Bronchial epithelial cell (primary cell): ENCODE data around the gene KCNC1. TPM values are rescaled to one million over a fixed set of nuclear protein-coding genes. Genes with fewer than 3 reads are reported as not detected.
A peak's percentile ranks its signal among the peaks of the same experiment; 100 is the strongest.

Experiments used
- DNase-seq: peaks from one replicate; pipeline ENCODE4 v3.0.0-alpha.2; 2010; ENCODE audit warnings: low read depth
- FAIRE-seq: peaks from 2 replicates; lab custom pipeline; 2011; peaks lifted over from hg19 to GRCh38; lab: Jason Lieb, UNC
- H3K27me3 ChIP-seq: 2 replicates; pipeline ENCODE4 v1.5.1; 2011; ENCODE audit warnings: low read length; ENCODE audit not compliant: control insufficient read depth, insufficient read depth
- H3K36me3 ChIP-seq: 2 replicates; pipeline ENCODE4 v1.5.1; 2011; ENCODE audit warnings: low read length; ENCODE audit not compliant: control insufficient read depth, insufficient read depth
- H3K4me3 ChIP-seq: 2 replicates; pipeline ENCODE4 v1.5.1; 2011; ENCODE audit warnings: mild to moderate bottlenecking, low read depth, low read length, control low read depth
- CTCF ChIP-seq: IDR thresholded peaks from 2 replicates; pipeline ENCODE4 v1.5.1; 2011; ENCODE audit warnings: mild to moderate bottlenecking, moderate library complexity, low read length, control low read depth, inconsistent platforms; ENCODE audit not compliant: insufficient read depth, severe bottlenecking
- total RNA-seq: library from RNA; depleted of rRNA; stranded (reverse); fragments of >200 nt; gene quantifications from 2 replicates; pipeline ENCODE4 v1.2.1, GENCODE V29; 2014

KCNC1 gene
- total RNA-seq, 1 donor from 2014 or later = not detected

- FAIRE-seq (no peak), DNase-seq (no peak)
- Histone ChIP-seq H3K36me3 (no peaks in the 10 kb centered on the region), H3K27me3 (peaks cover 31% of the 10 kb centered on the region), H3K4me3 (no peak overlapping the region)
- TF ChIP-seq CTCF = no peak
These were observed 41.6 kb upstream of the KCNC1 start for GRCh38 chr11:17692931-17693330.

- no peak overlapping the region for H3K4me3 ChIP-seq
- no peaks in the 10 kb centered on the region for H3K36me3 ChIP-seq
- FAIRE-seq (peak; percentile 32), DNase-seq (no peak)
- no peak for TF ChIP-seq CTCF
- peaks cover 31% of the 10 kb centered on the region for H3K27me3 ChIP-seq
These were observed 41.0 kb upstream of the KCNC1 start for GRCh38 chr11:17693531-17693930.

- no peaks in the 10 kb centered on the region for H3K36me3 ChIP-seq
- TF ChIP-seq CTCF = no peak
- H3K4me3 ChIP-seq = no peak overlapping the region
- H3K27me3 ChIP-seq = peaks cover 31% of the 10 kb centered on the region
- DNase-seq (no peak), FAIRE-seq (no peak)
These were observed 40.0 kb upstream of the KCNC1 start for GRCh38 chr11:17694494-17695110.

- peaks cover 28% of the 10 kb centered on the region for H3K27me3 ChIP-seq
- DNase-seq = no peak
These were observed 38.8 kb upstream of the KCNC1 start for GRCh38 chr11:17695454-17696441.

GRCh38 chr11:17696741-17697140, 37.8 kb upstream of the KCNC1 start:
- TF ChIP-seq CTCF = no peak
- no peak overlapping the region for H3K4me3 ChIP-seq
- FAIRE-seq (no peak), DNase-seq (no peak)
- peaks cover 28% of the 10 kb centered on the region for H3K27me3 ChIP-seq
- H3K36me3 ChIP-seq = no peaks in the 10 kb centered on the region

More at GRCh38 chr11:17695454-17696441, 38.8 kb upstream of the KCNC1 start:
- H3K36me3 ChIP-seq = no peaks in the 10 kb centered on the region
- H3K4me3 ChIP-seq = no peak overlapping the region
- FAIRE-seq = no peak
- TF ChIP-seq CTCF = no peak
